Calu3 (cell line): ENCODE results near the gene PPP1R26. TPM values are rescaled to one million over a fixed set of nuclear protein-coding genes. Genes with fewer than 3 reads are reported as not detected.
"Not testable (repeated sequence)": the region's sequence is repeated elsewhere in the genome, so short reads cannot be mapped to it uniquely, and the experiment has no call there.

Experiments used
- BruUV-seq: library from RNA; stranded (reverse); fragments of 400-500 nt; replicated peaks from 2 replicates; lab custom pipeline; 2021; lab: Mats Ljungman, UMichigan
- CTCF ChIA-PET: fragments of 300-600 bp; sonication (Branson Sonifier 250); formaldehyde crosslinking; loops from one replicate; lab custom pipeline; 2022; ENCODE audit warnings: antibody characterized with exemption; lab: Charles Lee
- DNase-seq: peaks from one replicate; pipeline ENCODE4 v3.0.0; 2022
- H3K27ac Mint-ChIP-seq: one replicate; pipeline ENCODE4 v1.8.0; 2022; ENCODE audit warnings: mixed read lengths; ENCODE audit not compliant: unreplicated experiment
- H3K27me3 Mint-ChIP-seq: one replicate; pipeline ENCODE4 v1.8.0; 2022; ENCODE audit warnings: mixed read lengths; ENCODE audit not compliant: unreplicated experiment
- H3K36me3 Mint-ChIP-seq: one replicate; pipeline ENCODE4 v1.8.0; 2022; ENCODE audit warnings: mild to moderate bottlenecking, moderate library complexity, mixed read lengths; ENCODE audit not compliant: insufficient read depth, unreplicated experiment
- H3K4me1 Mint-ChIP-seq: one replicate; pipeline ENCODE4 v1.8.0; 2022; ENCODE audit warnings: mild to moderate bottlenecking, low read depth, mixed read lengths; ENCODE audit not compliant: unreplicated experiment
- H3K4me3 Mint-ChIP-seq: one replicate; pipeline ENCODE4 v1.8.0; 2022; ENCODE audit warnings: mild to moderate bottlenecking, low read depth, moderate library complexity, mixed read lengths; ENCODE audit not compliant: unreplicated experiment
- H3K9me3 Mint-ChIP-seq: one replicate; pipeline ENCODE4 v1.8.0; 2022; ENCODE audit warnings: low read depth, mixed read lengths; ENCODE audit not compliant: unreplicated experiment
- CTCF ChIP-seq: fragments of 200-600 bp; IDR thresholded peaks from one replicate; pipeline ENCODE4 v1.8.0; 2022; ENCODE audit warnings: antibody characterized with exemption; ENCODE audit not compliant: unreplicated experiment
- intact Hi-C: fragments of 100-400 bp; cut with micrococcal nuclease; formaldehyde crosslinking; loops from one replicate; pipeline ENCODE4 v1.10.0; 2022; ENCODE audit not compliant: unreplicated experiment
- total RNA-seq: library from RNA; stranded (reverse); gene quantifications from 2 replicates; pipeline ENCODE4 v1.2.3, GENCODE V29; 2022

PPP1R26 gene
- total RNA-seq, 1 experiment from 2014 or later, result 35.1 TPM

DNA sequence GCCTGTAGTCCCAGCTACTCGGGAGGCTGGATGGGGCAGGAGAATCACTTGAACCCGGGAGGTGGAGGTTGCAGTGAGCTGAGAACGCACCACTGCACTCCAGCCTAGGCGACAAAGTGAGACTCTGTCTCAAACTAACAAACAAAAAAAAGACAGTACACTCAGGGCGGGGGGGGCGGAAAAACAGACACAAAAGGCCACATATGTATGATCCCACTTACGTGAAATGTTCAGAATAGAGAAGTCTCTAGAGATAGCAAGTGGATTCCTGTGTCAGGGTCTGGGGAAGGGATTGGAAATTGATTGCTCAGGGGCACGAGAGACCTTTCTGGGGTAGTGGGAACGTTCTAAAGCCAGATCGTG lies 32.6 kb downstream of the PPP1R26 start:
- no TSS peak for BruUV-seq
- no peak for DNase-seq
- no peaks in the 10 kb centered on the region for H3K9me3 Mint-ChIP-seq
- H3K4me1 Mint-ChIP-seq, result peaks cover 20% of the 10 kb centered on the region
- H3K4me3 Mint-ChIP-seq, result no peak overlapping the region
- no peak for TF ChIP-seq CTCF
- no peaks in the 10 kb centered on the region for H3K36me3 Mint-ChIP-seq
- intact Hi-C loops, result no loop called here
- H3K27ac Mint-ChIP-seq, result no peak overlapping the region
- CTCF ChIA-PET, result no interaction called here
- no peaks in the 10 kb centered on the region for H3K27me3 Mint-ChIP-seq

- CTCF ChIA-PET, result no interaction called here
- TF ChIP-seq CTCF, result no peak
- Mint-ChIP-seq H3K36me3 (no peaks in the 10 kb centered on the region), H3K27ac (no peak overlapping the region), H3K4me1 (peaks cover 20% of the 10 kb centered on the region), H3K27me3 (peaks cover 5% of the 10 kb centered on the region), H3K9me3 (no peaks in the 10 kb centered on the region), H3K4me3 (no peak overlapping the region)
- BruUV-seq, result no TSS peak
- DNase-seq, result no peak
- intact Hi-C loops, result no loop called here
Measured at GRCh38 chr9:135512904-135513303, 33.3 kb downstream of the PPP1R26 start.

DNA sequence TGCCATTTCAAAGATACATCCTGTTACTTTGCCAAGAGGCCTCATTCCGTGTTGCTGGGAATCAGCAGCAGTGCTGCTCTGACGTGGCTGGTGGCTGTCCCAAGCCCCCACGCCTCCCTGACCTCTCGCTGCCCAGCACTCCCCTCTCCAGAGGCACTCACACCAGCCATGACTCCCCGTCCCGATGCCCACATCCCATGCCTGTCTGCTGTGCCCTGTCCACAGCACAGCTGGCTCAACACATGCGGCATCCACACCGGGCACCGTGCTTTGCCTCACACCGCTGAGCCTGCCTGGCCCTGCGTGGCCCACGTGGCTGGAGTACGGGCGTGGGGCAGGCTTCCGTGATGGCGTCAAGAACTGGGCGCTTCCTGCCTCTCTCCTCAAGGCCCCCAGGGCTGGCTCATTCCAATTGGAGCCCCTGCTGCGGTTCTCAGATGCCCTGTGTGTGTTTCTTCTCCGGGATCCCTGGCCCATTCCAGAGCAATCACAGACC lies 33.8 kb downstream of the PPP1R26 start:
- no peaks in the 10 kb centered on the region for H3K36me3 Mint-ChIP-seq
- no TSS peak for BruUV-seq

GRCh38 chr9:135513906-135514305 lies 34.3 kb downstream of the PPP1R26 start:
- H3K4me3 Mint-ChIP-seq, H3K36me3 Mint-ChIP-seq, H3K27ac Mint-ChIP-seq, H3K9me3 Mint-ChIP-seq, CTCF ChIA-PET, BruUV-seq, intact Hi-C loops, DNase-seq: not testable (repeated sequence)
- Mint-ChIP-seq H3K4me1 (peaks cover 20% of the 10 kb centered on the region), H3K27me3 (peaks cover 15% of the 10 kb centered on the region)

More for the DNA sequence above, 33.8 kb downstream of the PPP1R26 start:
- Mint-ChIP-seq H3K27ac (no peak overlapping the region), H3K4me3 (no peak overlapping the region), H3K27me3 (peaks cover 10% of the 10 kb centered on the region), H3K9me3 (no peaks in the 10 kb centered on the region), H3K4me1 (peaks cover 20% of the 10 kb centered on the region)
- no peak for DNase-seq
- intact Hi-C loops, result no loop called here
- TF ChIP-seq CTCF, result no peak
- CTCF ChIA-PET, result no interaction called here

- H3K36me3 Mint-ChIP-seq, result no peaks in the 10 kb centered on the region
Measured at GRCh38 chr9:135514342-135515082, 34.9 kb downstream of the PPP1R26 start.

More at GRCh38 chr9:135514342-135515082, 34.9 kb downstream of the PPP1R26 start:
- BruUV-seq, result no TSS peak
- Mint-ChIP-seq H3K27ac (no peak overlapping the region), H3K4me1 (peaks cover 20% of the 10 kb centered on the region), H3K4me3 (no peak overlapping the region), H3K27me3 (peaks cover 21% of the 10 kb centered on the region), H3K9me3 (no peaks in the 10 kb centered on the region)
- no peak for TF ChIP-seq CTCF
- intact Hi-C loops, result no loop called here
- CTCF ChIA-PET, result no interaction called here
- no peak for DNase-seq
